EL (cell line): ENCODE measurements around the gene ALG6.
"Not testable (repeated sequence)": the region's sequence is repeated elsewhere in the genome, so short reads cannot be mapped to it uniquely, and the experiment has no call there.

Experiments used
- DNase-seq: peaks from one replicate; pipeline ENCODE4 v3.0.0-alpha.2; 2016

ALG6 gene

DNA sequence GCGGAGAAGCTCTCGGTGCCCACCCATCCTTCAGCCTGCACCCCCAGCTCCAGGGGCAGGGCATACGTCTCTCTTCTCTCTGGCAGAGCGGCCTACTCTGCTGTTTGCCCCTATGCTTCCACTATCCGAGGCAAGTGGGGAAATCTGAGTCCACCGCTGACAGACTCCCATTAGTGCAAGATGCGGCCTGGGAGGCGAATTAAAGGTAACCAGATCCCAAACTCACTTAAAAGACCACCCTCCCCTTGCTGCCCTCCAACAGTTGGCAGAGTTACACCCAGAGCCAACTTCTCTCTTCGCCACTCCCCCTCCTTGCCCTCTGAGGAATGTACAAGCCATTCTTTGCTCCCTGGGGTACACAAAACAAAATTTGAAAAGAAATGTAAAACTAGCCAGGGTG, 38.6 kb upstream of the ALG6 start:
- DNase-seq = no peak

DNA sequence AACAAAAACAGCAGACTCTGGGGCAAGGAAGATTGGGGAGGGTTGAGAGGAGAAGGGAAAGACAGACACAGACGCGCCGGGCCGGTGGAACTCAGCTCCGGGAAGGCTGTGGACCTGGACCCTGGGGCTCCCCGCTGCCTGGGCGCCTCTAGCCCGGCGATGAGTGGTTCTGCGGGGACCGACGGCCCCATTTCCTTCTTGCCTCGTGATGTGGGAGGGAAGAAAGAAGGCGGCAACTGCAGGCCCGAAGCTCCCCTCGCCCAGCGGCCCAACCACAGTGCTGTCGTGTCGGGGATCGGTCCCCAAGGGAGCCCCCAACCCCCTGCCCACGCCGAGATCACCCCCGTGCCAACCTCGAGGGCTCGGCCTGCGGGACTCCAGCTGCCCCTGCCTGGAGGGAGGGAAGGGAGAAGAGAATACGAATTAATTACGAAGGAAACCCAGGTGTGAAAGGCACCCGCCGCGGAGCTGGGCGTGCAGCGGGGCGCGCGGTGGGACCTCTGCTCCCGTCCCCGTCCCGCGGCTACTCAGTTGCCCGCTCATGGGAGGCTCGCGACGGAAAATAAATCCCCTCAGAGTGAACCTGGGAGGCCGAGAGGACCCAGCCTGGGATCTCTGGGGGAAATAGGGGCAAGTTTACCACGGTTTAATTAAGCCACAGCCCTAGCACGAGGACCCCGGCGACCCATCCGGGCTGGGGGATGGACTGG, 37.7 kb upstream of the ALG6 start:
- no peak for DNase-seq

DNA sequence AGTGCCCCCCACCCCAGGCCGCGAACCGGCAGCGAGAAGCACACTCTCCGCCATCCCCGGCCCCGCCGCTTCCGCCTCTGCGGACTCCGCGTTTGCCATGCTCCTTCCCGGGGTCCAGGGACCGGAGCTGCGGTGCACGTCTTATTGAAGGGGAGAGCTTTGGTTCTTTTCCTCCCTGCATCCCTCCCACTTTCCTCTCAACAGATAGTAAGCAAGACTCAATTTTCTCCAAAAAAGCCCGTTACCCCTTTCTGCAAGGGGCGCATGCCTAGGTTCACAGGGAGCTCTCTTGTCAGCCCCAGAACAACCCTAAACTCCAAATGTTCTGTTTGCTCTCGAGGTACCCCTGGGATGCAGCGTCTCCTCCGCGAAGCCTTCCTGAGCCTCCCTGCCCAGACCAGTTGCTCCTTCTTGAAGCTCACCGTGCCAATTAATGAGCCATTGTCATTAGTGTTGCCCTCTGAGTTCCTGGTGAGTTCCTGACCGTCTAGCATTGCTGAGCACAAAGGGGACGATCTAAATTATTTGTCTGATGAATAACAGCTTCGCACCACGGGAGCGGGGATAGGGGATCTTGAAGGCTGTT, 37.0 kb upstream of the ALG6 start:
- no peak for DNase-seq

DNA sequence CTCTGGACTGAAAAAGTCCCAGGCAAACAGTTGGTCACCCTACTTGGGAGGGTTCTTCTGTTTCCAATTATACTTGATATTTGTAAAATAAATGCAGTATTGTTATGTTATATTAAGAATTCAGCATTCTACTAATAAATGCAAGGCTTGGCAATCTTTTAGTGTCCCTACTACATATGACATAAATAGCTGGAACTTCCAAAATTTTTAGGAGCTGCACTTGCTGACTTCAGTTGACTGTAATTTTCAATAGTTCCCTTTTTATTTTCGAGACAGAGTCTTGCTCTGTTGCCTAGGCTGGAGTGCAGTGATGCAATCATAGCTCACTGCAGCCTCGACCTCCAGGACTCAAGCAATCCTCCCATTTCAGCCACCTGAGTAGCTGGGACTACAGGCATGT, 25.0 kb upstream of the ALG6 start:
- DNase-seq = no peak

DNA sequence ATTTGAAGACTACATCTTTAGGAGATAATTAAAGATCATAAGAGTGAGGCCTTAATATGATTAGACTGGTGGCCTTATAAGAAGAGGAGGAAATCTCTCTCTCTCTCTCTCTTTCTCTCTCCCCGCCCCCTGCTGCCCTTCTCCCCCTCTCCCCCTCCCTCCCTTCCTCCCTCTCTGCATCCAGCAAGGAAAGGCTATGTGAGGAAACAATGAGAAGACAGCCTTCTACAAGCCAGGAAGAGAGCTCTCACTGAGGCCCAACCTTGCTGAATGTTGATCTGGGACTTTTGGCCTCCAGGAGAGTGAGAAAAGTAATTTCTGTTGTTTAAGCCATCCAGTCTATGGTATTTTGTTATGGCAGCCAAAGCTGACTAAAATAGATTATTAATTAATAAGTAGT, 23.5 kb upstream of the ALG6 start:
- DNase-seq = no peak

DNA sequence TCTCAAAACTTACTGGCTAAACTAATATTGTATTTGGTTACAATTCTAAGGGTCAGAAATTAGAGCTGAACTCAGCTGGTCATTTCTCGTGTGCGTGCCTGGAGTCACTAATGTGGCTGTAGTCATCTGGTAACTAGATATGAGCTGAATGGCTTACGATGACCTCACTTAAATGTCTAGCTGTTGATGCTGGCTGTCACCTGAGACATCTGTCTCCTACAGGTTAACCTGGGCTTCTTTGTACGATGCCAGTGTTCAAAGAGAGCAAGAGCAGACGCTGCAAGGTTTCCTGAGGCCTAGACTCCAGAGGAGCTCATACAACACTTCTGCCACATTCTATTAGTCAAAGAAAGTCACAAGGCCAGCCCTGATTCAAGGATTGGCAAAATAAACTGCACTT, 17.1 kb upstream of the ALG6 start:
- no peak for DNase-seq

DNA sequence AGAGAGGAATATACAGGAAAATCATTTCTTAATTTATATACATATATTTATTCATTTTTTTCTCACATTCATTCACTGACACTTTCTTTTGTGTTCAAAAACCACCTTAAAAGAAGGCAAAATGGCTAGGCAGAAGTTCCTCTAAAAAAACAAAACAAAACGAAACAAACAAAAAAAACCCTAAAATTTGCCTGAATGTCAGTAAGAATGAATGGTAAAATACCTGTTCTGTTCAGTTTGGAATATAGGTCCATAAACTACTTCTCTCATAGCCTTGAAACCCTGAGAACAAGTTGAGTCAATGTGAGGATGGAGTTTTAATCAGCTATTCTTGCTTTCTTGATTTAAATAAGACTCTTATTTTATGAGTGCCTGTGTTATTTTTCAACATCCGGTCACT, 14.7 kb upstream of the ALG6 start:
- DNase-seq = no peak

DNA sequence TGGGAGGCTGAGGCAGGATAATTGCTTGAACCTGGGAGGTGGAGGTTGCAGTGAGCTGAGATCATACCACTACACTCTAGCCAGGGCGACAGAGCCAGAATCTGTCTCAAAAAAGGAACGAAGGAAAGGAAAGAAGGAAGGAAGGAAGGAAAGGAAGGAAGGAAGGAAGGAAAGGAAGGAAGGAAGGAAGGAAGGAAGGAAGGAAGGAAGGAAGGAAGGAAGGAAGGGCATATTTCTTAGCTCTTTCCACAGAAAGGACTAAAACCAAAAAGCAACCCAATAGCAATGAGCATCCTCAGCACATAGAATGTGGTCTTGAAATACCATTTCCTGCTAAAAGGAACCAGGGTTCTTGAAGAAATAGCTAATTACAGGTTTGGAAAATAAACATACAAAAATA, 11.2 kb upstream of the ALG6 start:
- DNase-seq = not testable (repeated sequence)

DNA sequence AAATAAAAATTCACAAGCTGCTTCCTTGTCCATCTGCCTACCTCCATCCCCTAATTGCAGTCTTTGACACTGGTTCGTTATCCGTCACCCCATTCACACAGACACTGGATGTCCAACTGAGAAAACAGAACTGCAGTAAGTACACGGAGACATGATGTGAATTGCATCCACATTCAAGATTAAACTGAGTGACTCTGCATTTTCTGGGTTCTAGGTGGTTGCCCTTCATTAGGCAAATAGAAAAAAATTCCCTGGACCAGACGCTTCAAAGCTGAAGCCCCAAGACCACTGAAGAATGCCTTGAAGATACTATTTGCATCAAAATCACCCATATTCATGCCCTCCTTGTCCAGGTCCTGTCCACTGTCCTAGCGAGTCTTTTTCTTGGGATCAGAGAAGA, 7.9 kb upstream of the ALG6 start:
- DNase-seq = no peak

DNA sequence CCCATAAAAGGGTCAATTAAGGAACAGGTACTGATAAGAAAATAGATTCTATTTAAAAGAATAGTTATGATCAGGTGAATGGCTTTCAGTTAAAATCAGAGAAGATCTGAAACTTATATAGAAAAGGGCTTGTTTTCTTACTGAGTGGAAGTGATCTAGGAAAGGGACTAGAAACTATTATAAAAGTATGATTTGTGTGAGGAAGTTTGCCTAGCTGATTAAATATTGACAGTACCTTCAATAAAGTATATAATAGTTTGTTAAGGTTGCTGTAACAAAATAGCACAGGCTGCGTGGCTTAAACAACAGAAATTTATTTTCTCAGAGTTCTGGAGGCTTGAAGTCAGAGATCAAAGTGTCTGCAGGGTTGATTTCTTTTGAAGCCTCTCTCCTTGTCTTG, 5.4 kb upstream of the ALG6 start:
- DNase-seq = no peak

DNA sequence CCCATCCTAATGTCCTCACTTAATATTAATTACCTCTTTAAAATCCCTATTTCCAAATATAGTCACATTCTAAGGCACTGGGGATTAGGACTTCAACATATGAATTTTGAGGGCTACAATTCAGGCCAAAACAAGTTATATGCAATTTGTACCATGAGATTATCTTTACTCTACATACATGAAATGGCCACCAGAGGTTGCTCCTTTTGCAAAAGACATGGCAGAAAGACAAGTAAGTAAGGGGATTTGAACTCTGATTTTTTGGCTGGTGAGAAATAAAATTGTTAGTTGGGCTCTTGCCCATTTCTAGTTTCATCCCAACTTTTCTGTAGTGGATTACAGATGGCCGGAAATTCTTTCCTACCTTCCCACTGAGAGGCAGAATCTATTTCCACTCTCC, 4.8 kb upstream of the ALG6 start:
- DNase-seq = no peak

DNA sequence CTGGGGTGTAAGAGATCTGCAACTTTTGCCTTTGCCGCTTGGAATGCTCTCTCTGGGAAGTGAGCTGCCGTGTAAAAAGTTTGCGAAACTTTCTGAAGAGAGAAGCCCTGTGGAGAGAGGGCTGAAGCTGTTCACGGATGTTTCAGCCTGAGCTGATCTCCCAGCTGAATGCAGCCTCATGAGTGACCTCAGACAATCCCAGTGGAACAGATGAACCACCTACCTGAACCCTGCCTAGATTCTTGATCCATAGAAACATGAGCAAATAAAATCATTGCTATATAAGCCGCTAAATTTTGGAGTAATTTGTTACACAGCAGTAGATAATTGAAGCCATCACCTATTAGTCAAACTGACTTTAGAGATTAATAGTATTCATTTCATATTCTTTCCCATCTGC, 4.4 kb upstream of the ALG6 start:
- DNase-seq = no peak

DNA sequence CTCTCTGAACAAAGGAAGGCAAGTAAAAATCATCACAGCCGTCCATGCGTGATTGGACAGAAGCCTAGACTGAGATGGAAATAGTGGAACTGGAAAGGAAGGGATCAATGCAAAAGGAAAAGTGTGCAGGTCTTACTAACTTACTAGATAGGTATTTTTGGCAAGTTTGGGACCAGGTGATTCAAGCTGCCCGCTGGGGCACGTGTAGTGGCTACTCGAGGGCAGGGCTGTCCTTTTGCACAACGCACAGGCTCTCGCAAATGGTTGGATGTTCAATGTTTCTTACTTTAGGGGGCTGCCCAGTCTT, 566 bp upstream of the ALG6 start:
- DNase-seq = no peak

DNA sequence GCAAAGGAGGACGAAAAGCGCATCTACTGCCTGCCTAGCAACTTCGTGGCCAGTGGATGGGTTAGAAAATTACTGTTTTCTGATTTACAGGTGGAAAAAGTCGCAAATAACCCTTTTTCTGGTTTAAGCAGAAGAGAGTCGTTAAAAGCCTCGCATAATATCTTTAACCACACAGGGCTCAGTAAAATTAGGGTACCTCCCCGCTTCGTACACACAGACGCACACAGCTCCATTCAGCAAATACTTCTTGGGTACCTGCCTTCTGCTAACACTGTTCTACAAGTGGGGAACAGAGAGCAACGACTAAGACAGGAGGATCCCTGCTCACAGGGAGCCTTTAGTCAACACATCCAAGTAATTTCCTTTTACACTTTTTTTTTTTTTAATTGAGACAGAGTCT, 704 bp downstream of the ALG6 start:
- DNase-seq = no peak

DNA sequence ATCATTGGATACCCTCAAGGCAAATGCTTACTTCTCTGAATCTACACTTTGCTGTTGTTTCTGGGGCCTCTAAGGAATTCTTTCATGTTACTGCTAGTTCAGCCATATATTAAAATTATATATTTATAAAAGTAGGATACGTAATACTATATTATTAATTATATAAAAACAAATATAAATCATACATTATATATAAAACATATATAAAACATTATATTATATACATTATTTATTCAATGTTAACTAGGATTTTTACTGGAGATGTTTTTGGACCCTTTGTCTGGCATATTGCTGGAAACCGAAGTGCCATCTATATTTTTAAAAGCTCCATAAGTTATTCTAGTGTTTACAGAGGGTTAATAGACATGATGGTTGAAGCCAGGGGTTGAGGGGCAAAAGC, 12.2 kb downstream of the ALG6 start:
- DNase-seq = no peak

DNA sequence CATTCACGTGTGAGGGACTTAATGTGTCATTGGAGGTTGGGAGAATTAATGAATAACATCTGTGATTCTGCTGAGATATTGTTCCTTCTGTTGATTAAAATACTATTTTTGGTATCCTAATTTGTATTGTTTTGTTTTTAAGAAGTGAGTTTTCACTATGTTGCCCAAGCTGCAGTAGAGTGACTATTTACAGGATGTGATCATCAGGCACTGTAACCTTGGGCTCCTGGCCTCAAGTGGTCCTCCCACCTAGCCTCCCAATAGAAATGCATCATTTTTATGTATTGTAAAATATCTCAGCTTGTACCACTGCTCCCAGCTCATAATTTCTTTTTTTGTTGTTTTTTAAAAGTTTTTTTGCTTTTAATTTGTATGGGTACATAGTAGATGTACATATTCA, 14.3 kb downstream of the ALG6 start:
- no peak for DNase-seq

DNA sequence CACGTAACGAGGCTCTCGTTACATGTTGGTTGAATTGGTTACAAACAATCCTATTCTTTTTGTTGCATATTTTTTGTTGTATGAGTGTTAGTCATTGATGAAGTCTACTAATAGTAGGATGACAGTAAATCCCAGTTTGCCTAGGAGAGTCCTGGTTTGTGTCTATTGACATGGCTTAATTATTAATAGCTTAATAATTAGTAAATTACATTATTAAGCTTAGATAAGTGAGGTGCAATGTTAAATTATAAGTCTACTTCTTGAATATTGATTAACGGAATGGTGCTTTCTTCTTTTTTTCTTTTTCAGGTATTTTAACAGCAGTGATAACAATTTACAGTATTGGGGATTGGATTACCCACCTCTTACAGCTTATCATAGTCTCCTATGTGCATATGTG, 34.5 kb downstream of the ALG6 start:
- no peak for DNase-seq

DNA sequence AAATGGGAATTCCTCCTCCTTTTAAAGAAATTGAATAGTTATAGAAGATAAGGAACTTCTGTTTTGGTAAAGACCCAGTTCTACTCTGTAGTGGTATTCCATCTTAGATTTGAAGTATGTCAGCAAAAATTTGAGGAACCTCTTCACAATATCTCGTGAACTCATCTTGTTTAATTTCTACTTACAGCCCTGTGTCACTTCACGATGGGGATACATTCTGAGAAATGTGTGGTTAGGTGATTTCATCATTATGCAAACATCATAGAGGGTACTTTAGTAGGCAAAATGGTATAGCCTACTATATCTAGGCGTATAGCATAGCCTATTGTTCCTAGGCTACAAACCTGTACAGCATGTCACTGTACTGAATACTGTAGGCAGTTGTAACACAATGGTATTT, 36.0 kb downstream of the ALG6 start:
- no peak for DNase-seq

DNA sequence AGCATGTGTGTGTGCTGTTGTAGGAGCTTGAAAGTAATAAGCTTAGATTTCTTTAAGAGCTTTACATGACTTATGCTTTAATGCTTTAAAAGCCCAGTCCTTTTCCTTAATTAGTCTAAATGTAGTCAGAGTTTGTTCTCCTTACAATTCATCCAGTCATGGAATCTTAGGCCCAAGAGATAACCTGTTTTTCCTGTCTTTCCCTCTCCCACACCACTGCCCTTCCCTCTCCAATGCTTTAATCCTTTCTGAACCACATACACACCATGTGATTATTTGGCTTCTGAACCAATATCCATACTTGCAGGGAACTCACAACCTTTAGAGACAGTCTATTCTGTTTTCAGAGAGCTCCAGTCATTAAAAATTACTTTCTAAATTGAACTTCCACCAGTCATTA, 37.6 kb downstream of the ALG6 start:
- no peak for DNase-seq

DNA sequence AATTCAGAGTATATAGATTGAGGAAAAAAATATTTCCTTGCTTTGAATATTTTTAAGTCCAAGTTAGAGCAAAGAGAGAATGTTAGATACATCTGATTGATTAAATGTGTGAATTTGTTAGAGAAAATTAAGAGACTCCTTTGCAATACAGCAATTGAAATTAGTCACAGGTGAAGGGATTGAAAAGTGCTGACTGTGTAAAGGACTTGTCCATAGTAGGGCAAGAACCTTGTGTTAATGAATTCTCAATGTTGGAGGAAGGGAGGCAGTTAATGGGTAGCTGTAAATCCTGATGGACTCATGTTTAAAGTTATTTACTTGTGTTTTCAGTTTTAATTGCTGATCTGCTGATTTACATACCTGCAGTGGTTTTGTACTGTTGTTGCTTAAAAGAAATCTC, 38.6 kb downstream of the ALG6 start:
- DNase-seq = no peak

DNA sequence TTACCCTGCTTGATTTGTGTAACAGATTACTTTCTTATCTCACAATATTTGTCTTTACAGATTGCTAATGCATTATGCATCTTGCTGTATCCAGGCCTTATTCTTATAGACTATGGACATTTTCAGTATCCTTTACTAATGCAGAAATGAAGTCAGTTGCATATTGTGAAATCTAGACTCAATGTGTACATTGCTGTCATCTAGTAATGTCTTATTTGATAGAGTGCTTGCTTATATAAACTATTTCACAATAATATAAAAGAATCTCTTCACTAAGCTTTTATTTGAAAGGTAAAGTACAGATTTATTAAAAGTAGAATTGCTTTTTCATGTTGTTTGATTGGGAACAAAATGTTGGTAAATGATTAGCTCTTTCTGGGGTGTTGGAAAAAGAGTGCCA, 39.6 kb downstream of the ALG6 start:
- DNase-seq = no peak

DNA sequence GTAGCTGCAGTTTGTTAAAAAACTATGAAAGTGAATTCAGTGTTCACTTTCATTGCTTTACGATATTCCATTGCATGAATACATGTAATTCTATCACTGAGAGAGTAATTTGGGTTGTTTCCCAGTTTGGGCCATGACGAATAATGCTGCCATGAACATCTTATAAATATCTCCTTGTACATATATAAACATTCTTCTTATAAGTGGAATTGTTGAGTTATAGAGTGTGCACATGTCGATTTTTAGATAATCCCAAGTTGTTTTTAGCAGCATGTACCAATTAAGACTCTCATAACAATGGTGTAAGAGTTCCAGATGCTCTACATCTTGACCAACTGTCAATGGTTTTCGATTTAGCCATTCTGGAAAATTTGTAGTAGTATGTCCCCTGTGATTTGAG, 40.9 kb downstream of the ALG6 start:
- DNase-seq = no peak

DNA sequence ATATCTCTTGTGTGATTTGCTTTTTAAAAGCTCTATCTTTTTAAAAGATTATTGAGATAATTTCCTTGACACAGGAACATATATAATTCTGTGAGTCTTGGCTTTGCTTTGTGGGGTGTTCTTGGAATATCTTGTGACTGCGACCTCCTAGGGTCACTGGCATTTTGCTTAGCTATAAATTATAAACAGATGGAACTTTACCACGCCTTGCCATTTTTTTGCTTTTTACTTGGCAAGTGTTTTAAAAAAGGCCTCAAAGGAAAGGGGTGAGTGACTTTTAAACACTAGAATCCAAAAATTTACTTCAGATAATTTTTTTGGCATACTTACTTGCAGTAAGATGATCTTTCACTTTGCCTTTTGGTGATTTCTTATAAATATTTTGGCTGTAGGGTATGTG, 43.6 kb downstream of the ALG6 start:
- DNase-seq = no peak

DNA sequence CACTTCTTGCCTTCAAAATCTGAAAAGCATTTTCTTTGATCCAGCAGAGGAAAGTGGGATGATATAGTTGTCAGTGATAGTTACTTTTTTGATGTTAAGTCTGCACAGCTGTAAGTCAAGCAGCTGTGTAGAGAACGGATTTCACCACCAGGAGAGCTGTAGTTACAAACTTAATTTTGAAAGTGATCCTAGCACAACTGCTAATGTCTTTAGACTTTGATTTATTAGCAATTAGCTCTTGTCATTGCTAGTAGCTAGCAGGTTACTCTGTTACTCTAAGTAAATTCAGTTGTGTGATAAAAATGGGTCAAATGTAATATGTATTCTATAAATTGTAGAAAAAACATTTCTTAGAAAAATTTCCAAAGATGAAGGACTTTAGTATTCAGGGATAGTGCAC, 46.0 kb downstream of the ALG6 start:
- DNase-seq = no peak

DNA sequence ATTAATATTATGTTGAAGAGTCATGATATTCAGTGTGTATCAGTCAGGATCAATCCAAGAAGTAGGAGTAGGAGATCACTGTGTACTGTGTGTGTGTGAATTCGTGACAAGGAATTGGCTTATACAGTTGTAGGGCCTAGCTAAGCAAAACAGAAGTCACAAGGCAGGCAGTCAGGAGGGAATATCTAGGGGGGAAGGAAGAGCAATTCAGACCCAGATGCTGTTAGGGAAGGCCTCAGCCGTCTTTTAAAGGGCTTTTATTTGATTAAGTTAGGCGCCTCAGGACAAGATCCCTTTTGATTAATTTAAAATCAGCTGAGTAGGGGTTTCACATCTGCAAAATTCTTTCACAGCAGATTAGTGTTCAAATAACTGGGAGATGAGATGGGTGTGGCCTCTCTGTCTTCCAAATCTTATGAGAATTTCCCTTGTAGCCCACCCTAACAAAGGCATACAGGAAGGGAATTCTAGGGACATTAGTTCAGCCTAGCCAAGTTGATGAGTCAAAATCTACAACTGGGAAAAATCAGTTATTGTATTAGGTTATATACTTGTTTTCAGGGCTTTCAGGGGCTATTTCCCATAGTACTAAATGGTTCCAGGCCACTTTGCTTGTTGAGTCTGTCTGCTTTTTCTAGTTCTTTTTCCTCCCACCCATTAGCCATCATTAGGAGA, 47.4 kb downstream of the ALG6 start:
- DNase-seq = no peak
